H1 (cell line): ENCODE results near the gene MTX3. TPM values are rescaled to one million over a fixed set of nuclear protein-coding genes. Genes with fewer than 3 reads are reported as not detected.

Experiments used
- ATF2 ChIP-seq: IDR thresholded peaks from 2 replicates; pipeline ENCODE4 v1.6.1; 2012; ENCODE audit warnings: low read length, inconsistent platforms
- CBX8 ChIP-seq: fragments of 300-800, 300-1000 bp; sonication (generic); IDR thresholded peaks from 2 replicates; pipeline ENCODE4 v1.7.1; 2016; ENCODE audit warnings: low read depth, low read length, borderline replicate concordance
- CEBPB ChIP-seq: IDR thresholded peaks from 2 replicates; pipeline ENCODE4 v1.6.1; 2012; ENCODE audit warnings: low read depth, low read length
- E2F6 ChIP-seq: IDR thresholded peaks from 2 replicates; pipeline ENCODE4 v1.6.1; 2012; ENCODE audit warnings: inconsistent platforms
- KDM5A ChIP-seq: fragments of 200-600 bp; IDR thresholded peaks from 2 replicates; pipeline ENCODE4 v1.7.1; 2012; ENCODE audit warnings: mild to moderate bottlenecking, low read length, inconsistent platforms, mixed read lengths
- polyA plus RNA-seq, 7 experiments: library from polyadenylated mRNA; depleted of rRNA in 3 of 7; stranded (reverse) in 5 of 7; unstranded in 2 of 7; fragments of >200 nt in 5 of 7; fragments of 200-250 nt in 2 of 7; gene quantifications; 1 replicate in 5 of 7; 2 replicates in 1 of 7; 4 replicates in 1 of 7; pipeline versions ENCODE4 v1.2.1 to v1.2.3, GENCODE V29; 2011 to 2013; ENCODE audit warnings: missing spikeins in 2 of 7, mixed read lengths in 2 of 7
- total RNA-seq: library from RNA; stranded (reverse); fragmentation: NEBNext Ultra II Directional; extraction: Animal tissue kit (Norgen Biotek cat#: 25700); gene quantifications from 2 replicates; pipeline ENCODE4 v1.2.1, GENCODE V29; 2021

The MTX3 gene
- total and polyA plus RNA-seq, 2 of the 8 experiments (the other 6 are each of a cell fraction or from before 2014, with no cell fraction given), result 9.4 to 28.8 TPM

- TF ChIP-seq CBX8 (no peak), CEBPB (no peak), ATF2 (no peak), E2F6 (no peak), KDM5A (no peak)
Observed at GRCh38 chr5:80025069-80025468, 34.0 kb upstream of the MTX3 start (continued).
